Endothelial cell of umbilical vein (primary cell): ENCODE data around the gene RBM42. TPM values are rescaled to one million over a fixed set of nuclear protein-coding genes. Genes with fewer than 3 reads are reported as not detected.

Experiments
- BruUV-seq: library from RNA; stranded (reverse); fragments of 400-500 nt; replicated peaks from 2 replicates; lab custom pipeline; 2021; lab: Mats Ljungman, UMichigan
- CTCF ChIA-PET: fragments of 300-600, 350-600 bp; sonication (Branson Sonifier 250); formaldehyde crosslinking; loops from one replicate; lab custom pipeline; 2021; ENCODE audit warnings: antibody characterized with exemption, inconsistent platforms; lab: Charles Lee
- POLR2A ChIA-PET: fragments of 300-600, 350-600 bp; sonication (Branson Sonifier 250); formaldehyde crosslinking; loops from one replicate; lab custom pipeline; 2021; ENCODE audit warnings: antibody characterized with exemption, inconsistent platforms; lab: Charles Lee
- DNase-seq: peaks from one replicate; pipeline ENCODE4 v3.0.0-alpha.2; 2011; ENCODE audit warnings: low read depth, low spot score
- FAIRE-seq: peaks from 2 replicates; lab custom pipeline; 2011; peaks lifted over from hg19 to GRCh38; lab: Jason Lieb, UNC
- H2AFZ ChIP-seq: 2 replicates; pipeline ENCODE4 v1.6.0; 2012; ENCODE audit warnings: low read depth, low read length, control low read depth, inconsistent platforms
- H3K27ac ChIP-seq: 2 replicates; pipeline ENCODE4 v1.5.1; 2011; ENCODE audit warnings: low read depth, mild to moderate bottlenecking, control low read depth, low read length, moderate library complexity; ENCODE audit not compliant: insufficient read depth
- H3K27me3 ChIP-seq, 2 experiments: 2 replicates each; pipeline versions ENCODE4 v1.6.0 to v1.6.1; 2011; ENCODE audit warnings: low read length in 2 of 2, mixed read lengths in 1 of 2; ENCODE audit not compliant: control insufficient read depth in 2 of 2, insufficient read depth in 2 of 2
- H3K36me3 ChIP-seq, 2 experiments: 2 replicates in 1 of 2; 3 replicates in 1 of 2; pipeline ENCODE4 v1.5.1; 2011; ENCODE audit warnings: low read length in 2 of 2, mild to moderate bottlenecking in 1 of 2, moderate library complexity in 1 of 2; ENCODE audit not compliant: control insufficient read depth in 2 of 2, insufficient read depth in 2 of 2; ENCODE audit errors: extremely low read depth in 1 of 2
- H3K4me1 ChIP-seq: 3 replicates; pipeline ENCODE4 v1.5.1; 2011; ENCODE audit warnings: mild to moderate bottlenecking, low read length; ENCODE audit not compliant: control insufficient read depth, insufficient read depth; ENCODE audit errors: extremely low read depth
- H3K4me2 ChIP-seq: 2 replicates; pipeline ENCODE4 v1.6.1; 2011; ENCODE audit warnings: low read length, control low read depth, mixed read lengths; ENCODE audit not compliant: insufficient read depth
- H3K4me3 ChIP-seq, 3 experiments: fragments of 200-600 bp in 1 of 3; sonication (generic), shearing (Covaris generic) in 1 of 3; replicated peaks in 1 of 3; 2 replicates each; pipeline ENCODE4 v1.5.1; 2011 to 2016; ENCODE audit warnings: control low read depth in 3 of 3, low read length in 3 of 3, mild to moderate bottlenecking in 2 of 3, inconsistent platforms in 1 of 3, low read depth in 1 of 3, moderate library complexity in 1 of 3; ENCODE audit not compliant: insufficient read depth in 1 of 3
- H3K79me2 ChIP-seq: 2 replicates; pipeline ENCODE4 v1.6.0; 2012; ENCODE audit warnings: low read length, inconsistent platforms; ENCODE audit not compliant: control insufficient read depth, insufficient read depth
- H3K9ac ChIP-seq: replicated peaks from 2 replicates; pipeline ENCODE3; 2011; ENCODE audit warnings: low read length, control low read depth; ENCODE audit not compliant: insufficient read depth; ENCODE audit errors: extremely low read depth
- H3K9me1 ChIP-seq: replicated peaks from 3 replicates; pipeline ENCODE4 v1.6.0; 2011; ENCODE audit warnings: mild to moderate bottlenecking, low read length; ENCODE audit not compliant: control insufficient read depth, insufficient read depth; ENCODE audit errors: extremely low read depth
- H3K9me3 ChIP-seq: replicated peaks from 2 replicates; pipeline ENCODE4 v1.5.1; 2012; ENCODE audit warnings: low read length, inconsistent platforms; ENCODE audit not compliant: control insufficient read depth, insufficient read depth
- H4K20me1 ChIP-seq: replicated peaks from 2 replicates; pipeline ENCODE3; 2011; ENCODE audit warnings: mild to moderate bottlenecking, low read length; ENCODE audit not compliant: control insufficient read depth, insufficient read depth; ENCODE audit errors: extremely low read depth
- CTCF ChIP-seq, 2 donors: IDR thresholded peaks; 1 replicate in 1 of 2; 2 replicates in 1 of 2; pipeline ENCODE4 v1.5.1; 2011; ENCODE audit warnings: low read length in 2 of 2, mild to moderate bottlenecking in 2 of 2, moderate library complexity in 2 of 2, control low read depth in 1 of 2, inconsistent platforms in 1 of 2, low read depth in 1 of 2; ENCODE audit not compliant: insufficient read depth in 1 of 2; ENCODE audit errors: extremely low read depth in 1 of 2
- EZH2 ChIP-seq: IDR thresholded peaks from 2 replicates; pipeline ENCODE4 v1.6.1; 2012; ENCODE audit warnings: borderline replicate concordance, low read depth, mild to moderate bottlenecking, moderate library complexity, low read length, inconsistent platforms; ENCODE audit not compliant: severe bottlenecking
- FOS ChIP-seq: IDR thresholded peaks from 2 replicates; pipeline ENCODE4 v1.6.1; 2011; ENCODE audit warnings: mild to moderate bottlenecking, low read length, moderate library complexity, borderline replicate concordance; ENCODE audit not compliant: insufficient read depth
- GATA2 ChIP-seq: IDR thresholded peaks from 2 replicates; pipeline ENCODE4 v1.7.0; 2011; ENCODE audit warnings: low read depth, mild to moderate bottlenecking, moderate library complexity, mixed read lengths, low read length; ENCODE audit not compliant: insufficient read length, insufficient read depth
- JUN ChIP-seq: IDR thresholded peaks from 2 replicates; pipeline ENCODE4 v1.6.1; 2011; ENCODE audit warnings: borderline replicate concordance, low read depth; ENCODE audit not compliant: insufficient read length, insufficient read depth
- MAX ChIP-seq: IDR thresholded peaks from 2 replicates; pipeline ENCODE4 v1.6.1; 2011; ENCODE audit not compliant: insufficient read depth, insufficient read length
- MYC ChIP-seq: IDR thresholded peaks from one replicate; pipeline ENCODE4 v1.6.1; 2011; ENCODE audit warnings: mild to moderate bottlenecking, low read depth, low read length
- POLR2A ChIP-seq: IDR thresholded peaks from 2 replicates; pipeline ENCODE4 v1.6.1; 2012; ENCODE audit warnings: low read depth, mild to moderate bottlenecking, control low read depth, low read length
- POLR2AphosphoS5 ChIP-seq: IDR thresholded peaks from 2 replicates; pipeline ENCODE4 v1.6.1; 2012; ENCODE audit warnings: low read depth, mild to moderate bottlenecking, control low read depth, low read length, moderate library complexity; ENCODE audit not compliant: insufficient read depth
- dilution Hi-C: fragments of 300-500 bp; cut with MboI; formaldehyde crosslinking; loops from one replicate; pipeline ENCODE4 v1.15.0; 2019; ENCODE audit warnings: low sequenced_read_pairs; ENCODE audit not compliant: extremely low pct_ligation_motif_present
- intact Hi-C: fragments of 100-400 bp; cut with micrococcal nuclease; formaldehyde crosslinking; loops from one replicate; pipeline ENCODE4 v1.10.0; 2022
- polyA plus RNA-seq, 4 experiments: library from polyadenylated mRNA; depleted of rRNA in 3 of 4; stranded (reverse) in 3 of 4; unstranded in 1 of 4; fragments of >200 nt; gene quantifications; 2 replicates each; pipeline versions ENCODE4 v1.2.1 to v1.2.3, GENCODE V29; 2011 to 2012; ENCODE audit warnings: missing spikeins in 1 of 4
- total RNA-seq: library from RNA; stranded (reverse); gene quantifications from 2 replicates; pipeline ENCODE4 v1.2.3, GENCODE V29; 2021

The RBM42 gene
- total and polyA plus RNA-seq, 2 donors (not counting 3 experiments of a cell fraction or from before 2014, with no cell fraction given), result 78.3 to 97.3 TPM

DNA sequence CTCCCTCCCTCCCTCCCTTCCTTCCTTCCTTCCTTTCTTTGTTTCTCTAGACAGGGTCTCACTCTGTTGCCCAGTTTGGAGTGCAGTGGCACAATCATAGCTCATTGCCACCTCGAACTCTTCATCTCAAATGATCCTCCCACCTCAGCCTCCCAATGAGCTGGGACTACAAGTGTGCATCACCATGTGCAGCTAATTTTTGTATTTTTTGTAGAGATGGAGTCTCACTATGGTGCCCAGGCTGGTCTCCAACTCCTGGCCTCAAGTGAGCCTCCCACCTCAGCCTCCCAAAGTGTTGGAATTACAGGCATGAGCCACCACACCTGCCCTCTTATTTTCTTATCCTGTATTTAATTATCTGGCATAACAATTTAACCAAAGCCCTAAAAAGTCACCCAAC lies 41.9 kb downstream of the RBM42 start:
- intact Hi-C loops (no loop called here), dilution Hi-C loops (no loop called here)
- Histone ChIP-seq H3K27me3 (peaks cover 2 to 6% of the 10 kb centered on the region in 2 experiments), H3K27ac (no peak overlapping the region), H3K4me2 (no peak overlapping the region), H3K36me3 (no peaks in the 10 kb centered on the region), H3K4me1 (no peaks in the 10 kb centered on the region), H3K9ac (no peak overlapping the region), H3K79me2 (no peaks in the 10 kb centered on the region), H2AFZ (no peak overlapping the region), H3K4me3 (no peak overlapping the region), H3K9me3 (no peaks in the 10 kb centered on the region), H3K9me1 (no peaks in the 10 kb centered on the region), H4K20me1 (no peaks in the 10 kb centered on the region)
- ChIA-PET CTCF (no interaction called here), POLR2A (no interaction called here)
- DNase-seq (no peak), FAIRE-seq (no peak)
- TF ChIP-seq CTCF (IDR thresholded peaks at IDR 0.05; ENCODE audit: extremely low read depth in 1 of 2, insufficient read depth in 1 of 2, low read depth in 1 of 2, low read length in 2 of 2), result no peak
- BruUV-seq, result no TSS peak

DNA sequence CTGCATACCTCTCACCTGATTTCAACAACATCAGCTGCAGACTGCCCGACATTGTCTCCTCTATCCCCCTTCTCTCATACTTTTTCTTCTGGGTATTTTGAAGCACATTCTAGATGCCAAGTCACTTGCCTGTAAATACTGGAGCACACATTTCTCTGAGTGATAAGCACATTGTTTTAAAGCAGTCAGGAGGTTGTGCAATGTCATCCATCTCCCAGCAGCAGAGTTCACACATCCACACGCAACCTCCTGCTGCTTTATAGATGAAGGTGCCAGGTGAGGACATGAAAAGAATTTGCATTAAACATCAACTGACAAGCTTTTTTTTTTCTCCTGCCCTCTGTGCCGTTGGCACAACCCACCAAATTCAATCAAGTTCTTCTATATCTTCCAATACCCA lies 43.0 kb downstream of the RBM42 start:
- H3K9me3 ChIP-seq, result no peaks in the 10 kb centered on the region
- H4K20me1 ChIP-seq, result no peaks in the 10 kb centered on the region
- H3K4me1 ChIP-seq, result no peaks in the 10 kb centered on the region
- H3K79me2 ChIP-seq, result no peaks in the 10 kb centered on the region
- no peaks in the 10 kb centered on the region for H3K36me3 ChIP-seq
- POLR2A ChIA-PET, result interaction anchor here (0.6 kb wide), 1 partner anchor 28 kb away, joined by 4 read pairs; no protein-coding TSS in a partner anchor
- no TSS peak for BruUV-seq
- H3K9me1 ChIP-seq, result no peaks in the 10 kb centered on the region
- H3K27me3 ChIP-seq, result peaks cover 2 to 6% of the 10 kb centered on the region in 2 experiments
- H3K9ac ChIP-seq, result no peak overlapping the region
- FAIRE-seq (no peak), DNase-seq (no peak)
- no peak overlapping the region for H2AFZ ChIP-seq
- dilution Hi-C loops (no loop called here), intact Hi-C loops (no loop called here)
- no peak overlapping the region for H3K27ac ChIP-seq
- no peak overlapping the region for H3K4me3 ChIP-seq
- TF ChIP-seq POLR2AphosphoS5, result no peak
- TF ChIP-seq GATA2, result no peak
- no peak for TF ChIP-seq MAX
- TF ChIP-seq MYC, result no peak
- TF ChIP-seq FOS, result no peak
- no peak for TF ChIP-seq JUN
- no peak for TF ChIP-seq EZH2
- no peak for TF ChIP-seq CTCF (IDR thresholded peaks at IDR 0.05; ENCODE audit: extremely low read depth in 1 of 2, insufficient read depth in 1 of 2, low read depth in 1 of 2, low read length in 2 of 2)
- no peak for TF ChIP-seq POLR2A
- no peak overlapping the region for H3K4me2 ChIP-seq
- CTCF ChIA-PET, result no interaction called here
